ENCODE measurements around the gene C19orf73.

C19orf73 gene

DNA sequence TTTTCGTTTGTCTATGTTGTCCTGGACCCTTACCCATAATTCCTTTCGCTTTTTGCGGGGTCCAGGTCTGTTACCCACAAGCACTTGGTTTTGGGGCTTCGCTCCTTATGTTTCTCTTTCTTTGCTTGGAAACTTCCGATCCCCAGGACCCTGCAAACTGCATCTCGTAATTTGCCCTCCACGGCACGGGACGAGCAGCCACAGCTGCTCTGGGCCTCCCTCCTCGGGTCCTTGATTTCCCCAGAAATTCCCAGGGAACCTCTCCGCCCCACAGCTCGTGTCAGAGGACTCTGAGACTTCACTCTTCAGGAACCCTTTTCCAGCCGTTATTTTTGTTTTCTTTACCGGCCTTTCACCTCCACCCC, 33.1 kb downstream of the C19orf73 start:
- no peak for DNase-seq
- TF ChIP-seq GATA1 (IDR thresholded peaks at IDR 0.05; ENCODE audit: low read depth, low read length) (no peak), POLR2A (IDR thresholded peaks at IDR 0.05; ENCODE audit: low read length) (no peak)

DNA sequence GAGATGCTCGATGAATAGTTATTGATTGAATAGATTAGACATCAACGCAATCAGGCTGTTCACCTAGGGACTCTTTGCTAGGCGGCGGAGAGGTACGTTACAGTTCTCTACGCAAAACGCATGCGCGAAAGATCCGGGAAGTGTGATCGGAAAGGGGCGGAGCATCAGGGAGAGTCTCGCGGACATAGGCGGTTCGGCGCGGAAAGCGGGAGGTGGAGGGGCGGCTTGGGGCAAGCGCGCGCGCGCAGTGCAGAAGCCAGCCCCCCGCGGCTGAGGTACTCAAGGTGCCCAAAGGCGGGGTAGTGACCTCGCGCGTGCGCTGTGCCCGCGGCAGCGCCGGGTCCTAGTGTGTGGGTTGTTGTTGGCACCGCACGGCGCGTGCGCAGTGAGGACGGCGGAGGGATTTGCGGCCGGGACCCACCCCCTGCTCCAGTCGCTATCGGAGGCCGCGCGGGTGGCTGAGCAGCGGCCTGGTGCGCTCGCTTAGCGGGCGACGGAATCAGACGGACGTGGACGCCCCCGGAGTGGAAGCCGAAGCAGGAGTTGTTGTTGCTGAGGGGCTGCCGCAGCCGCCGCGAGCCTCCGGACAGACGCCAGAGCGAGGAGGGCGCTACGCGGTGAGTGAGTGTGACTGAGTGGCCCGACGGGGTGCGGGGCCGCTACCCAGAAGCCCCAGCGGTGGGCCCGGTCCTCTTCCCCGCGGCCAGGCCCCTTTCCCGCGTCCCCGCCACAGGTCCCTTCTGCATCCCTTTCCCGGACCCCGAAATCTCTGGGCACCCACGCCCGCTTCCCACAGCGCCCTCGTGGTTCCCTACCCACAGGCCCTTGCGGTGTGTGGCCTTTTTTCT, 33.7 kb downstream of the C19orf73 start, which contains the start of gene SNRNP70:
Gene SNRNP70 (plus strand): TSS at position 432 of the 848 bp plus-strand sequence. CDS start 964 bp downstream, outside the sequence.
- TF ChIP-seq POLR2A (IDR thresholded peaks at IDR 0.05; ENCODE audit: low read length) (peak; percentile 96), GATA1 (IDR thresholded peaks at IDR 0.05; ENCODE audit: low read depth, low read length) (no peak)
- DNase-seq: peak; percentile 99

DNA sequence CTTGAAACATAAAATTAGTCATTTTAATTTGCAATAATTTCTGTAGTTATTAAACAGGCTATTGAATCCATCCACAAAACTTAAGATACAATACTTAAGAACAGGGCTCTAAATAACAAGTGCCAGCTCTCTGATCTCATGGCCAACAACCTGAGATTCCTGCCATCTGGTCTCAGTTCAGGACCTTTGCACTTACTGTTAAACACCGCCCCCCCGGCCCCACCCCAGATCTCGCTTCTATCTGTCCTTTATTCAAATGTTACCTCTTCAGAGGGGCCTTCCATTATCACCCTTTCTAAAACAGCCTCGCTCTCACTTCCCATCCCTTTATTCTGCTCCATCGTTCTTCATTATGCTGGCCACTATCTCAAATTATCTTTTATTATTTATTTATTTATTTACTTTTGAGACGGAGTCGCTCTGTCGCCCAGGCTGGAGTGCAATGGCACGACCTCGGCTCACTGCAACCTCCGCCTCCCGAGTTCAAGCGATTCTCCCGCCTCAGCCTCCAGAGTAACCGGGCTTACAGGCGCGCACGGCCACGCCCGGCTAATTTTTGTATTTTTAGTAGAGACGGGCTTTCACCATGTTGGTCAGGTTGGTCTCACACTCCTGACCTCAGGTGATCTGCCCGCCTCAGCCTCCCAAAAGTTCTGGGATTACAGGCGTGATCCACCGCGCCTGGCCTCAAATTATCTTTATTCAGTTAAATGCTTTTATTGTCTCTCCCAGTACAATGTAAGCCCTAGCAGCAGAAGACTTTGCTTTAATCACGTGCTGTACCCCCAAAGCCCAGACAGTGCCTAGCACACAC, 34.5 kb downstream of the C19orf73 start:
- TF ChIP-seq POLR2A (IDR thresholded peaks at IDR 0.05; ENCODE audit: low read length) (no peak), GATA1 (IDR thresholded peaks at IDR 0.05; ENCODE audit: low read depth, low read length) (no peak)
- no peak for DNase-seq

DNA sequence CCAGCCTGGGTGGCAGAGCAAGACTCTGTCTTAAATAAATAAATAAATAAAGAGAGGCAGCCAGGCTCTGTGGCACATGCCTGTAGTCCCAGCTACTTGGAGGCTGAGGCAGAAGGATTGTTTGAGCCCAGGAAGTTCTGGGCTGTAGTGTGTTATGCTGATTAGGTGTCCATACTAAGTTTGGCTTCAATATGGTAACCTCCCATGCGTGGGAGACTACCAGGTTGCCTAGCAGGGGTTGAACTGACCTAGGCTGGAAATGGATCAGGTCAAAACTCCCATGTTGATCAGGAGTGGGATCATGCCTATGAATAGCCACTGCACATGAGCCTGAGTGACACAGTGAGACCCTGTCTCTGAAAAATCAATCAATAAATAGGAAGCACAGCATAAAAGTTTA, 37.7 kb downstream of the C19orf73 start:
- no peak for DNase-seq

DNA sequence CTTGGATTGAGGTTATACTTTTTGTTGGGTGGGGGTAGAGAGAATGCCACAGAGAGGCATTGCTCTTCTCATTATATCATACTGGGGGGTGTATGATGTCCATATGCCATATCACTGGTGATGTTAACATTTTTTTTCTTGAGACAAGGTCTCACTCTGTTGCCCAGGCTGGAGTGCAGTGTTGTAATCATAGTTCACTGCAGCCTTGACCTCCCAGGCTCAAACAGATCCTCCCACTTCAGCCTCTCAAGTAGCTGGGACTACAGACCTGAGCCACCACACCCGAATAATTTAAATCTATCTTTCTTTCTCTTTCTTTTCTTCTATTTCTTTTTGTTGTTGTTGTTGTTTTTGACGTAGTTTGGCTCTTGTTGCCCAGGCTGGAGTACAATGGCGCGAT, 38.6 kb downstream of the C19orf73 start:
- no peak for TF ChIP-seq POLR2A (IDR thresholded peaks at IDR 0.05; ENCODE audit: low read length)
- TF ChIP-seq GATA1 (IDR thresholded peaks at IDR 0.05; ENCODE audit: low read depth, low read length): no peak
- DNase-seq: no peak

More for the DNA sequence above, 37.7 kb downstream of the C19orf73 start:
- TF ChIP-seq GATA1 (IDR thresholded peaks at IDR 0.05; ENCODE audit: low read depth, low read length) (no peak), POLR2A (IDR thresholded peaks at IDR 0.05; ENCODE audit: low read length) (no peak)

DNA sequence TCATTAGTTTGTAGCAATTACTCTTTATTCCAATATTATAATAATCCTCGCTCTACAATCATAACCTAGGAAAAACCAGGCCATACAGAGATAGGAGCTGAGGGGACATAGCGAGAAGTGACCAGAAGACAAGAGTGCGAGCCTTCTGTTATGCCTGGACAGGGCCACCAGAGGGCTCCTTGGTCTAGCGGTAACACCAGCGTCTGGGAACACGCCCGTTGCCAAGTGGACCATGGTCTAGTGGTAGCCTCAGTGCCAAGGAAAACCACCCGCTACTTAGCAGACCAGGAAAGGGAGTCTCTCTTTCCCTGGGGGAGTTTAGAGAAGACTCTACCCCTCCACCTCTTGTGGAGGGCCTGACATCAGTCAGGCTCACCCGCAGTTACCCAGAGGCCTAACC, 44.1 kb downstream of the C19orf73 start:
- DNase-seq: peak; percentile 42 to 52

DNA sequence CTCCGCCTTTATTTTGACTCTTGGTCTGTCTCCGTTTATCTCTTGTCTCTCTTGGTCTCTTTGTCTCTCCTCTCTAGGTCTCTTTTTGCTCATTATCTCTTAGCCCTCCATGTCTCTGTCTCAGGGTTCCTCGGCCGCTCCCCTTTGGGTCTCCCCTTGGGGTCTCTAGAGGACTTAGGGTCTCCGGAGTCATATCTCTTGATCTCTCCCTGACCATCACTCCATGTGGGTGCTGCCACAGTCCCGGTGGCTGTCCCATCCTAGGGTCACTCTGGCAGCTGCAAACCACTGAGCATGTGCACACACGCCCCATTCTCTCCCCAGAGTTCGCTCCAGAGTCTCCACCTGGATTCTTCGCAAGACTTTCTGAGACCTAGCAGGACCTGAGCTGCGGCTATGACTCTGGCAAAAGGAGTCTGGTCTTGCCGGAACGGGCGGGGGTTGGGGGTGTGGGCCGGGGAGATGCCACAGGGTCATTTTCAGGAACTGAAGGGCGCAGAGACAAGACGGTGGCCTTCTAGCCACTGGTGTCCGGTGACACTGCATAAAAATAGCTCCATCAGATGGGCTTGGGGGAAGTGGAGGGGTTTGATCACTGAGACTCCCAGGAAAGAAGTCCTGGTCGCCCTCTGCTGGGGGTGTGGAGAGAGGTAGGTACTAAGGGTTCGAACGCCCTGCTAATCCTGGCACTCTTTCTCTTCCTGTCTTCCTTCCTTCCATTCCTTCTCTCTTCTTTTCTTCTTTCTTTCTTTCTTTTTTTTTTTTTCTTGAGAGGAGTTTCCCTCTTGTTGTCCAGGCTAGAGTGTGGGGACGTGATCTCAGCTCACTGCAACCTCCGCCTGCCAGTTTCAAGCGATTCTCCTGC, 45.2 kb downstream of the C19orf73 start:
- TF ChIP-seq POLR2A (IDR thresholded peaks at IDR 0.05; ENCODE audit: low read length) (no peak), GATA1 (IDR thresholded peaks at IDR 0.05; ENCODE audit: low read depth, low read length) (no peak)
- DNase-seq: no peak

DNA sequence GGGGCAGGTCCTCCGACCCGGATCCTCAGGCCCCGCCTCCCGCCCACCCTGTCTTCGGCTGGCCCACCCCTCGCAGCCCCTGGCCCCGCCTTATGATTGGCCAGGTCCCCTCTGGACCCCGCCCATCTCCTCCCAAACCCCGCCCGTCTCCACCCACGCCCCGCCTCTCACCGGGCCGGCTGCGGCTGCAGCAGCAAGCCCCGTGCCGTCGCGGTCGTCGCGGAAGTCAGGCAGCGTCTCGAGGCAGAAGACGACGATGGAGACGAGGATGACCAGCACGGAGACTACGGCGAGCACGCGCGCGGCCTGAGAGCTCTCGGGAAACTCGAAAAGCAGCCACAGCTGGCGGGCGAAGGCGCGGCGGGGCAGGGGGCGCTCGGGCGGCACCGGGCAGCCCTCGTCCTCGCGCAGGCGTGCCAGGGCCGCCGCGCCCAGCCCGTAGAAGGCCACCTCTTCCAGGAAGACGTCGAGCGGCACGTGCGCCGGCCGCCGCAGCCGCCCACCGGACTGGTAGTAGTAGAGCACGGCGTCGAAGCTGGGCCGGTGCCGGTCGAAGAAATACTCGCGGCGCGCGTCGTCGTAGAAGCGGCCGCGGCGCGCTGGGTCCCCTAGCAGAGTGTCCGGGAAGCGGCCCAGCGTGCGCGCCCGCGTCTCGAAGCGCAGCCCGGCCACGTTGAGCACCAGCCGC, 46.9 kb downstream of the C19orf73 start:
- DNase-seq: no peak
- TF ChIP-seq GATA1 (IDR thresholded peaks at IDR 0.05; ENCODE audit: low read depth, low read length) (no peak), POLR2A (IDR thresholded peaks at IDR 0.05; ENCODE audit: low read length) (no peak)

DNA sequence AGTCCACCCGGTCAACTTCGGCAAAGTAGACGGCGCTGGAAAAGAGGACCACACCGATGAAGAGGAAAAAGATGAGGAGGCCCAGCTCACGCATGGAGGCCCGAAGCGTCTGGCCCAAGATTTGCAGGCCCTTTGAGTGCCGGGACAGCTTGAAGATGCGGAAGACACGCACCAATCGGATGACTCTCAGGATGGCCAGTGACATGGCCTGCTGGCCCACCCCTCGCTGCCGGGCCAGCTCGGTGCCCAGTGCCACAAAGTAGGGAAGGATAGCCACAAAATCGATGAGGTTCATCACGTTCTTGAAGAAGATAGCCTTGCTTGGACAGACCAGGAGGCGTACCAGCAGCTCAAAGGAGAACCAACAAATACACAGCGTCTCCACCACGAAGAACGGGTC, 48.5 kb downstream of the C19orf73 start:
- TF ChIP-seq POLR2A (IDR thresholded peaks at IDR 0.05; ENCODE audit: low read length) (no peak), GATA1 (IDR thresholded peaks at IDR 0.05; ENCODE audit: low read depth, low read length) (no peak)

DNA sequence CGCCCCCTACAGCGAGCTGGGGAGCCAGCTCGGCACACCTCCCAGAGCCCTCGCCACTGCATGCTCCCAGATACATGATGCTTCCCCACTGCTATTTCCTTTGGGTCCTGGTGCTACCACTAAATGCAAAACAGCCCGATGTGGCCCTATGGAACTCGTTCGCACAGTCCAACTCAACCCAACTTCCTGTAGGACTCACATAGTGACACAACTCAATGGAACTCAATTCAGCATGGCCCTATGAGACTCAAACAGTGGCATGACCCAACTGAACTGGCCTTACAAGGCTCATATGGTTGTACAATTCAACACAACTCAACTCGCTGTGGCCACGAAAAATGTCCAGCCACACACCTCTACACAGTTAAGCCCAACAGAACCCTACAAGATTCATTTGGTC, 49.9 kb downstream of the C19orf73 start:
- TF ChIP-seq GATA1 (IDR thresholded peaks at IDR 0.05; ENCODE audit: low read depth, low read length) (no peak), POLR2A (IDR thresholded peaks at IDR 0.05; ENCODE audit: low read length) (no peak)
- no peak for DNase-seq

More for the DNA sequence above, 48.5 kb downstream of the C19orf73 start:
- no peak for DNase-seq
